Left lung (tissue), 10 donors: ENCODE results near the gene REL. TPM values are rescaled to one million over a fixed set of nuclear protein-coding genes. Genes with fewer than 3 reads are reported as not detected.
"Not testable (repeated sequence)": the region's sequence is repeated elsewhere in the genome, so short reads cannot be mapped to it uniquely, and the experiment has no call there.

Source experiments
- ATAC-seq: fragments of 200-7000 bp; cut with Tn5 transposase; one replicate; pipeline ENCODE4 v1.9.1; 2020; ENCODE audit warnings: moderate library complexity
- DNase-seq, 4 donors: peaks; one replicate each; pipeline ENCODE4 v3.0.0-alpha.2; 2013 to 2020
- H3K27ac ChIP-seq, 2 donors: fragments of 200-600 bp; sonication (generic) in 1 of 2; one replicate each; pipeline versions ENCODE4 v1.5.0 to v1.8.0; 2020 to 2021
- H3K27me3 ChIP-seq, 2 donors: fragments of 200-600 bp; sonication (generic) in 1 of 2; one replicate each; pipeline versions ENCODE4 v1.5.0 to v1.8.0; 2020 to 2021
- H3K36me3 ChIP-seq, 2 donors: fragments of 200-600 bp; sonication (generic) in 1 of 2; one replicate each; pipeline versions ENCODE4 v1.5.0 to v1.8.0; 2020 to 2021
- H3K4me1 ChIP-seq, 2 donors: fragments of 200-600 bp; one replicate each; pipeline ENCODE4 v1.8.0; 2021
- H3K4me3 ChIP-seq, 2 donors: fragments of 200-600 bp; sonication (generic) in 1 of 2; one replicate each; pipeline versions ENCODE4 v1.5.0 to v1.8.0; 2020 to 2021; ENCODE audit warnings: mild to moderate bottlenecking in 1 of 2
- H3K9me3 ChIP-seq, 2 donors: fragments of 200-600 bp; sonication (generic) in 1 of 2; one replicate each; pipeline versions ENCODE4 v1.5.0 to v1.8.0; 2020 to 2021
- intact Hi-C, 2 donors: fragments of 100-400 bp; cut with DNase I; formaldehyde crosslinking; loops; one replicate each; pipeline versions ENCODE4 v1.11.2 to v1.14.2; 2022
- polyA plus RNA-seq, 6 donors: library from polyadenylated mRNA; unstranded; fragments of 120-200 nt; gene quantifications; one replicate each; pipeline ENCODE4 v1.2.1, GENCODE V29; 2013; ENCODE audit not compliant: insufficient read length in 6 of 6
- total RNA-seq, 2 donors: library from RNA; stranded (reverse); fragmentation: NEBNext Ultra II Directional; extraction: Animal tissue kit (Norgen Biotek cat#: 25700); gene quantifications; one replicate each; pipeline ENCODE4 v1.2.1, GENCODE V29; 2021
- TF ChIP-seq, protein P1 (sequence below), 2 donors: fragments of 200-600 bp; sonication (generic) in 1 of 2; IDR thresholded peaks; one replicate each; pipeline versions ENCODE4 v1.5.0 to v1.8.0; 2021; ENCODE audit warnings: antibody characterized with exemption in 2 of 2
- donor health status: DM: no; HTN: yes; CAD: no.
- donor health status: DM: no; HTN: no; CAD: no.

Gene REL
- total and polyA plus RNA-seq, 8 donors = 10.0 to 31.8 (median 11.9) TPM

GRCh38 chr2:60862642-60863041, 18.7 kb upstream of the REL start:
- peaks cover 0 to 36% of the 10 kb centered on the region in 2 donors for H3K4me1 ChIP-seq
- intact Hi-C loops = no loop called here
- H3K4me3 ChIP-seq = no peak overlapping the region
- ATAC-seq = no peak
- TF ChIP-seq, protein P1, sequence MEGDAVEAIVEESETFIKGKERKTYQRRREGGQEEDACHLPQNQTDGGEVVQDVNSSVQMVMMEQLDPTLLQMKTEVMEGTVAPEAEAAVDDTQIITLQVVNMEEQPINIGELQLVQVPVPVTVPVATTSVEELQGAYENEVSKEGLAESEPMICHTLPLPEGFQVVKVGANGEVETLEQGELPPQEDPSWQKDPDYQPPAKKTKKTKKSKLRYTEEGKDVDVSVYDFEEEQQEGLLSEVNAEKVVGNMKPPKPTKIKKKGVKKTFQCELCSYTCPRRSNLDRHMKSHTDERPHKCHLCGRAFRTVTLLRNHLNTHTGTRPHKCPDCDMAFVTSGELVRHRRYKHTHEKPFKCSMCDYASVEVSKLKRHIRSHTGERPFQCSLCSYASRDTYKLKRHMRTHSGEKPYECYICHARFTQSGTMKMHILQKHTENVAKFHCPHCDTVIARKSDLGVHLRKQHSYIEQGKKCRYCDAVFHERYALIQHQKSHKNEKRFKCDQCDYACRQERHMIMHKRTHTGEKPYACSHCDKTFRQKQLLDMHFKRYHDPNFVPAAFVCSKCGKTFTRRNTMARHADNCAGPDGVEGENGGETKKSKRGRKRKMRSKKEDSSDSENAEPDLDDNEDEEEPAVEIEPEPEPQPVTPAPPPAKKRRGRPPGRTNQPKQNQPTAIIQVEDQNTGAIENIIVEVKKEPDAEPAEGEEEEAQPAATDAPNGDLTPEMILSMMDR (IDR thresholded peaks at IDR 0.05) = no peak
- no peaks in the 10 kb centered on the region for H3K27me3 ChIP-seq
- peaks cover 0 to 12% of the 10 kb centered on the region in 2 donors for H3K9me3 ChIP-seq
- H3K36me3 ChIP-seq = no peaks in the 10 kb centered on the region
- DNase-seq = no peak
- peak overlapping the region in 1 of 2 donors; percentile 21 for H3K27ac ChIP-seq

GRCh38 chr2:60865361-60865760, 16.0 kb upstream of the REL start:
- H3K36me3 ChIP-seq, H3K27ac ChIP-seq, intact Hi-C loops, DNase-seq, H3K4me3 ChIP-seq, H3K27me3 ChIP-seq, ATAC-seq: not testable (repeated sequence)
- H3K4me1 ChIP-seq = peaks cover 0 to 46% of the 10 kb centered on the region in 2 donors
- peaks cover 0 to 12% of the 10 kb centered on the region in 2 donors for H3K9me3 ChIP-seq

- Histone ChIP-seq H3K4me1 (peaks cover 0 to 38% of the 10 kb centered on the region in 2 donors), H3K36me3 (no peaks in the 10 kb centered on the region), H3K9me3 (peaks cover 0 to 11% of the 10 kb centered on the region in 2 donors), H3K4me3 (no peak overlapping the region), H3K27me3 (no peaks in the 10 kb centered on the region), H3K27ac (peak overlapping the region; percentile 36 to 87)
- TF ChIP-seq, protein P1 (IDR thresholded peaks at IDR 0.05) = no peak
- ATAC-seq = no peak
- intact Hi-C loops = no loop called here
- no peak for DNase-seq
These were observed 14.4 kb upstream of the REL start for GRCh38 chr2:60867007-60867406.

- intact Hi-C loops = no loop called here
- Histone ChIP-seq H3K27ac (peak overlapping the region; percentile 36 to 87), H3K4me1 (peaks cover 0 to 31% of the 10 kb centered on the region in 2 donors), H3K27me3 (no peaks in the 10 kb centered on the region), H3K4me3 (no peak overlapping the region), H3K9me3 (peaks cover 0 to 11% of the 10 kb centered on the region in 2 donors), H3K36me3 (no peaks in the 10 kb centered on the region)
- ATAC-seq (peak; percentile 74), DNase-seq (no peak)
- TF ChIP-seq, protein P1 (IDR thresholded peaks at IDR 0.05) = no peak
These were observed 13.5 kb upstream of the REL start for GRCh38 chr2:60867848-60868247.

- H3K4me1 ChIP-seq = peaks cover 0 to 25% of the 10 kb centered on the region in 2 donors
- no peaks in the 10 kb centered on the region for H3K27me3 ChIP-seq
- H3K27ac ChIP-seq = peak overlapping the region in 1 of 2 donors; percentile 87
- intact Hi-C loops = no loop called here
- no peak overlapping the region for H3K4me3 ChIP-seq
- peaks cover 0 to 11% of the 10 kb centered on the region in 2 donors for H3K9me3 ChIP-seq
- no peaks in the 10 kb centered on the region for H3K36me3 ChIP-seq
- no peak for ATAC-seq
- TF ChIP-seq, protein P1 (IDR thresholded peaks at IDR 0.05) = no peak
- DNase-seq = no peak
These were observed 12.6 kb upstream of the REL start for GRCh38 chr2:60868589-60869273.
